GM21529 (cell line): ENCODE measurements around the gene RAI2.
"Not testable (repeated sequence)": the region's sequence is repeated elsewhere in the genome, so short reads cannot be mapped to it uniquely, and the experiment has no call there.

Experiments used
- ATAC-seq: cut with Tn5 transposase; IDR thresholded peaks from one replicate; pipeline ENCODE4 v1.9.1; 2021; ENCODE audit not compliant: unreplicated experiment

Gene RAI2

GRCh38 chrX:17787557-17787956, 73.5 kb downstream of the RAI2 start:
- no peak for ATAC-seq

DNA sequence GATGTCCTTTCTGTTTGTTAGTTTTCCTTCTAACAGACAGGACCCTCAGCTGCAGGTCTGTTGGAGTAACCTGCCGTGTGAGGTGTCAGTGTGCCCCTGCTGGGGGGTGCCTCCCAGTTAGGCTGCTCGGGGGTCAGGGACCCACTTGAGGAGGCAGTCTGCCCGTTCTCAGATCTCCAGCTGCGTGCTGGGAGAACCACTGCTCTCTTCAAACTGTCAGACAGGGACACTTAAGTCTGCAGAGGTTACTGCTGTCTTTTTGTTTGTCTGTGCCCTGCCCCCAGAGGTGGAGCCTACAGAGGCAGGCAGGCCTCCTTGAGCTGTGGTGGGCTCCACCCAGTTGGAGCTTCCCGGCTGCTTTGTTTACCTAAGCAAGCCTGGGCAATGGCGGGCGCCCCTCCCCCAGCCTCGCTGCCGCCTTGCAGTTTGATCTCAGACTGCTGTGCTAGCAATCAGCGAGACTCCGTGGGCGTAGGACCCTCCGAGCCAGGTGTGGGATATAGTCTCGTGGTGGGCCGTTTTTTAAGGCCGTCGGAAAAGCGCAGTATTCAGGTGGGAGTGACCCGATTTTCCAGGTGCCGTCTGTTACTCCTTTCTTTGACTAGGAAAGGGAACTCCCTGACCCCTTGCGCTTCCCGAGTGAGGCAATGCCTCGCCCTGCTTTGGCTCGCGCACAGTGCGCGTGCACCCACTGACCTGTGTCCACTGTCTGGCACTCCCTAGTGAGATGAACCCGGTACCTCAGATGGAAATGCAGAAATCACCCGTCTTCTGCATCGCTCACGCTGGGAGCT, 74.3 kb downstream of the RAI2 start:
- ATAC-seq = not testable (repeated sequence)

- no peak for ATAC-seq
These were observed 81.7 kb downstream of the RAI2 start for GRCh38 chrX:17779434-17779833.

GRCh38 chrX:17778997-17779396, 82.1 kb downstream of the RAI2 start:
- ATAC-seq = no peak

DNA sequence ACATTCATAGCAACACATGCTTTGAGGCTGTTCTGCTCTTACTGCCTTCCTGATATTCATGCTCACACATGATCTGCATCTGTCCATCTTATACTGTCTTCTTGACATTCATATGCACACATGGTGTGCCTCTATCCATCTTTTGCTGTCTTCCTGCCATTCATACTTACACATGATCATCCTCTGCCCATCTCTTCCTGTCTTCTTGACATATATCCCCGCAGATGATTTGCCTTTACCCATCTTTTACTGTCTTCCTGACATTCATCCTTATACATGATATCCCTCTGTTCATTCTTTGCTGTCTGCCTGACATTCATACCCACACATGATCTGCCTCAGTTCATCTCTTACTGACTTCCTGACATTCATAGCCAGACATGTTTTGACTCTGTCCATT, 87.0 kb downstream of the RAI2 start:
- no peak for ATAC-seq

DNA sequence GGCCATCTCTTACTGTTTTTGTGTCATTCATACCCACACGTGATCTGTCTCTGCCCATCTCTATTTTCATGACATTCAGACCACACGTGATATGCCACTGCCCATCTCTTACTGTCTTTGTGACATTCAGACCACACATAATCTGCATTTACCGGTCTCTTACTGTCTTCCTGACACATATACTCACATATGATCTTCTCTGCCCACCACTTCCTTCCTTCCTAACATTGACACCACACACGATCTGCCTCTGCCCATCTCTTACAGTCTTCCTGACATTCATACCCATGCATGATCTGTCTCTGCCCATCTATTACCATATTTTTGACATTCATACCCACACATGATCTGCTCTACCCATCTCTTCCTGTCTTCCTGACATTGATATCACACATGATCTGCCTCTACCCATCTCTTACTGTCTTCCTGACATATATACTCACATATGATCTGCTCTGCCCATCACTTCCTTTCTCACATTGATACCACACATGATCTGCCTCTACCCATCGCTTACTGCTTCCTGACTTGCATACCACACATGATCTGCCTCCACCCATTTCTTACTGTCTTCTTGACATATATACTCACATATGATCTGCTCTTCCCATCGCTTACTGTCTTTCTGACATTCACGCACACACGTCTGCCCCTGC, 87.7 kb downstream of the RAI2 start:
- ATAC-seq = no peak

GRCh38 chrX:17769701-17770269, 91.3 kb downstream of the RAI2 start:
- ATAC-seq = no peak

- ATAC-seq = no peak
These were observed 92.1 kb downstream of the RAI2 start for GRCh38 chrX:17768997-17769396.

DNA sequence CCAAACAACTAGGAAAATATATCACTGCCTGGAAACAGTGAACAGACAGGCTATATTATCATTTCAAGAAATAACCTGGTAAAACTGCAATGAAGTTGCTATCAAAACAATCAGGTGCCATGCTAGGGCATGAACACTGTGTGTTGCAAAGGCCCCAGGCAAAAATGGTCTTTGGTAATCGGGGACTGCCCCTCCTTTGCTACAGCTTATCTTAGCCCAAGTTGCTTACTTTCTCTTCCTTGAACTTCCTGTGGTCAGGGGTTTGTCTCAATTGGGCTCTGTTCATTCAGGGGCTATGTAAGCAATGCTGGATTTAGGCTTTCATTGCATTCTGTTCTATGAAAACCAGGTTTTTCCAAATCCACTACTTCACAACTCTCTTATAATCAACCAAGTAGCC, 93.4 kb downstream of the RAI2 start:
- ATAC-seq = no peak

DNA sequence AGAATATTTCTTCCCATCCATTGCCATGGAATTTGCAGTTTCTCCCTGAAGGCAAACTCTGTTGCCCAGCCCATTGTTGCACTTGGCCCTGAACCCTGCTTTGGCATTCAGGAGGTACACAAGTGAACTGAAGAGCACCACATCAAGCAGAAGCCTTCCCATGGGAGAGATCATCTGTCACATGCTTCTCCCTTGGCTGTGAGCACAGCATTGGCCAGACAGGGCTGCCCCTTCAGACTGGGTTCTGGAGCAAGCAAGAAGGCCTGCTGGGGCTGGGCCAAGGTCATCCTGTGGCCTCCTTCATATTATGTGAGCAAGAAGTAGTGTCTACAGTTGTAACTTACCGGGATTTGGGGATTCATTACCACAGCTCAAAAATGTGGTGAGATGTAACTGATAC, 101.1 kb downstream of the RAI2 start:
- ATAC-seq = no peak

DNA sequence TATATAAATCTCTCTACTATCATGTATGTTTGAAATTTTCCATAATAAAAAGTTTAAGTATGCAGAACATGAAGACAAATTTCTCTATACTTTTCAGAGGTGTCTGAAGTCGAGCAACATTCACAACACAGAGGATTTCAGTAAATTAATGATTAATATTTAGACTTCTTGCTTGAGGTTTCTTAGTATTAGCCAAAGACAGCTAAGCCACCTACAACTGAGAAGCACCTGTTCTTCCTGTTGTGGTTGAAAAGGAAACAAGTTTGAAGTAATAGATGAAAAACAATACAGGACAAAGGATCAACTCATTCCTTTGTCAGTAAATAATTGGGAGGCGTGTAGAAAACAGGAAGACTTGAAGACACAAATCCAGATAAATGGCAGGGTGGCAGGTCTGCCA, 102.7 kb downstream of the RAI2 start:
- ATAC-seq = peak; percentile 67

- no peak for ATAC-seq
These were observed 110.7 kb downstream of the RAI2 start for GRCh38 chrX:17750436-17750835.
